ENCODE results near the gene CHD5.

The CHD5 gene

GRCh38 chr1:6056572-6056948 lies 123.6 kb downstream of the CHD5 start:
- no peak for DNase-seq (ENCODE audit: extremely low read depth, low read depth)
- no peak overlapping the region for H3K4me3 ChIP-seq (replicated peaks; ENCODE audit: low read depth, low read length)
- TF ChIP-seq CTCF (IDR thresholded peaks at IDR 0.05; ENCODE audit: low read depth, low read length, missing control alignments) = no peak

- H3K4me3 ChIP-seq (replicated peaks; ENCODE audit: low read depth, low read length) = no peak overlapping the region
- TF ChIP-seq CTCF (IDR thresholded peaks at IDR 0.05; ENCODE audit: low read depth, low read length, missing control alignments) = no peak
Measured at GRCh38 chr1:6054596-6054995, 125.5 kb downstream of the CHD5 start.

GRCh38 chr1:6053206-6053546 lies 126.9 kb downstream of the CHD5 start:
- no peak for TF ChIP-seq CTCF (IDR thresholded peaks at IDR 0.05; ENCODE audit: low read depth, low read length, missing control alignments)
- no peak for DNase-seq (ENCODE audit: extremely low read depth, low read depth)
- H3K4me3 ChIP-seq (replicated peaks; ENCODE audit: low read depth, low read length) = no peak overlapping the region

More at GRCh38 chr1:6054596-6054995, 125.5 kb downstream of the CHD5 start:
- no peak for DNase-seq (ENCODE audit: extremely low read depth, low read depth)

GRCh38 chr1:6052543-6053205 lies 127.4 kb downstream of the CHD5 start:
- peak; percentile 49 for TF ChIP-seq CTCF (IDR thresholded peaks at IDR 0.05; ENCODE audit: low read depth, low read length, missing control alignments)
- H3K4me3 ChIP-seq (replicated peaks; ENCODE audit: low read depth, low read length) = no peak overlapping the region
- DNase-seq (ENCODE audit: extremely low read depth, low read depth) = peak; percentile 33
